Parathyroid adenoma (tissue), 2 donors: ENCODE results near the gene FADS3.

Source experiments
- H2AFZ ChIP-seq: fragments of 300-600 bp; sonication (generic); one replicate; pipeline ENCODE4 v1.7.0; 2017; ENCODE audit warnings: antibody characterized with exemption, mild to moderate bottlenecking
- H3K27ac ChIP-seq: fragments of 300-600 bp; sonication (generic); one replicate; pipeline ENCODE4 v1.7.0; 2017
- H3K27me3 ChIP-seq: fragments of 300-600 bp; sonication (generic); one replicate; pipeline ENCODE4 v1.7.0; 2017; ENCODE audit warnings: low read length; ENCODE audit not compliant: control insufficient read depth, insufficient read depth
- H3K36me3 ChIP-seq: fragments of 300-600 bp; sonication (generic); one replicate; pipeline ENCODE4 v1.7.0; 2017; ENCODE audit warnings: low read length; ENCODE audit not compliant: control insufficient read depth, insufficient read depth
- H3K4me1 ChIP-seq: fragments of 300-600 bp; sonication (generic); one replicate; pipeline ENCODE4 v1.7.0; 2017; ENCODE audit warnings: control low read depth
- H3K4me2 ChIP-seq: fragments of 300-600 bp; sonication (generic); one replicate; pipeline ENCODE4 v1.7.0; 2017; ENCODE audit warnings: low read length
- H3K4me3 ChIP-seq: fragments of 300-600 bp; sonication (generic); one replicate; pipeline ENCODE4 v1.7.0; 2017; ENCODE audit warnings: low read depth, low read length
- H3K79me2 ChIP-seq: fragments of 300-600 bp; sonication (generic); one replicate; pipeline ENCODE4 v1.7.0; 2017; ENCODE audit warnings: control low read depth
- H3K9ac ChIP-seq: fragments of 300-600 bp; sonication (generic); one replicate; pipeline ENCODE4 v1.7.0; 2017; ENCODE audit warnings: mild to moderate bottlenecking
- H3K9me3 ChIP-seq: fragments of 300-600 bp; sonication (generic); one replicate; pipeline ENCODE4 v1.7.0; 2017; ENCODE audit warnings: low read length; ENCODE audit not compliant: control insufficient read depth
- TF ChIP-seq, protein P1 (sequence below): fragments of 300-600 bp; sonication (generic); IDR thresholded peaks from one replicate; pipeline ENCODE4 v1.7.0; 2017; ENCODE audit warnings: antibody characterized with exemption, mild to moderate bottlenecking
- donor health status: primary hyperparathyroidism.

Gene FADS3

DNA sequence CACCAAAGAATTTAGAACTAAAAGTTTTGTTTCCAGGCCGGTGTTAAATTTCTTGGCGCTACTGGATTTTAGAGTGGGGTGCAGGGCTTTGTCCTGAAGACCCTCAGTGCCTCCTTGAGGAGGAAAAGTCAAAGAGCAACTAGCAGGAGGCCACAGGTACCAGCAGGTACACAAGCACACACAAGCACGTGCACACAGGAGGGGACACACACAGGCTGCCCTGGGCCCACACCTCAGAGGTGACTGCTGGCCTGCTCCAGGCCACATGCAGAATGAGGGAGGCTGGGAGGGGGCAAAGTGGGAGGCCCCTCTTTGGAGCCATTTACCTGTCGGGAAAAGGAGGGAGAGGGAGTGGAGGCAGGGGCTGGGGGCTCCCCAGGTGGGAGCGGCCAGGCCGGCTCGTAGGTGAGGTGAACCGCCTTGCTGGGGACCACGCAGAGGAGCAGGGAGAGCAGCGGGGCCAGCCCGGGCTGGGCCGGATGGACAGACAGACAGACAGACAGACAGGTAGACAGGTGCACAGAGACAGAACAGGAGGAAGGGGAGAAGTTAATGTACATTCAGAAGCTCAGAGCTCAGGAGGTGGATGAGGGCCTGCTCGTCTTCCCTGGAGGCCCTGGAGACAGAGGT lies 13.8 kb upstream of the FADS3 start:
- Histone ChIP-seq H3K4me3 (no peak overlapping the region), H3K79me2 (no peaks in the 10 kb centered on the region), H3K4me1 (peaks cover 11% of the 10 kb centered on the region), H3K4me2 (no peak overlapping the region), H3K9ac (no peak overlapping the region), H3K36me3 (no peaks in the 10 kb centered on the region), H2AFZ (no peak overlapping the region), H3K9me3 (no peaks in the 10 kb centered on the region), H3K27me3 (no peaks in the 10 kb centered on the region), H3K27ac (no peak overlapping the region)
- TF ChIP-seq, protein P1, sequence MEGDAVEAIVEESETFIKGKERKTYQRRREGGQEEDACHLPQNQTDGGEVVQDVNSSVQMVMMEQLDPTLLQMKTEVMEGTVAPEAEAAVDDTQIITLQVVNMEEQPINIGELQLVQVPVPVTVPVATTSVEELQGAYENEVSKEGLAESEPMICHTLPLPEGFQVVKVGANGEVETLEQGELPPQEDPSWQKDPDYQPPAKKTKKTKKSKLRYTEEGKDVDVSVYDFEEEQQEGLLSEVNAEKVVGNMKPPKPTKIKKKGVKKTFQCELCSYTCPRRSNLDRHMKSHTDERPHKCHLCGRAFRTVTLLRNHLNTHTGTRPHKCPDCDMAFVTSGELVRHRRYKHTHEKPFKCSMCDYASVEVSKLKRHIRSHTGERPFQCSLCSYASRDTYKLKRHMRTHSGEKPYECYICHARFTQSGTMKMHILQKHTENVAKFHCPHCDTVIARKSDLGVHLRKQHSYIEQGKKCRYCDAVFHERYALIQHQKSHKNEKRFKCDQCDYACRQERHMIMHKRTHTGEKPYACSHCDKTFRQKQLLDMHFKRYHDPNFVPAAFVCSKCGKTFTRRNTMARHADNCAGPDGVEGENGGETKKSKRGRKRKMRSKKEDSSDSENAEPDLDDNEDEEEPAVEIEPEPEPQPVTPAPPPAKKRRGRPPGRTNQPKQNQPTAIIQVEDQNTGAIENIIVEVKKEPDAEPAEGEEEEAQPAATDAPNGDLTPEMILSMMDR: no peak

DNA sequence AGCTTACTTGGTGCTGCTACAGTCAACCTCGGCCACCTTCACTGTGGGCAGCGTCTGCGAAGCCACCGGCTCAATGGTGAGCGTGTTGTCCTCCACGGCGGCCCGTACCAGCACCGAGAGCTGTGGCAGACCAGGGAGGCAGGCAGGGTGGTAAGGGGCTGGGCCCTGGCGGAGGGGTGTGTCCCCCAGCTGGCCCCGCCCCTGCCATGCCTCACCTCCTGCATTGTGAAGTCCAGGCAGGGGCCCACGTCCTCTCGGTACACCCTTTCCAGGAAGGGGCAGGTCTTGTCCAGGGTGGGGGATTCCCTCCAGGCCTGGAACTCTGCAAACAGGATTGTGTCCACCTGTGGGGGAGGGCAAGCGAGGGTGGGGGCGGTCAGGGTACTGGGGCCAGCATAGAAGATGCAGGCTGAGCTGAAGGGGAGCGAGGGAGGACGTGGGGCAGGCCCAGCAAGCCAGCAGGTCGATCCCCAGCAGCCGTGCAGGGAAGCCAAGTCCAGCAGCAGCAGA lies 13.2 kb upstream of the FADS3 start:
- no peaks in the 10 kb centered on the region for H3K79me2 ChIP-seq
- no peak overlapping the region for H3K27ac ChIP-seq
- TF ChIP-seq, protein P1: no peak

DNA sequence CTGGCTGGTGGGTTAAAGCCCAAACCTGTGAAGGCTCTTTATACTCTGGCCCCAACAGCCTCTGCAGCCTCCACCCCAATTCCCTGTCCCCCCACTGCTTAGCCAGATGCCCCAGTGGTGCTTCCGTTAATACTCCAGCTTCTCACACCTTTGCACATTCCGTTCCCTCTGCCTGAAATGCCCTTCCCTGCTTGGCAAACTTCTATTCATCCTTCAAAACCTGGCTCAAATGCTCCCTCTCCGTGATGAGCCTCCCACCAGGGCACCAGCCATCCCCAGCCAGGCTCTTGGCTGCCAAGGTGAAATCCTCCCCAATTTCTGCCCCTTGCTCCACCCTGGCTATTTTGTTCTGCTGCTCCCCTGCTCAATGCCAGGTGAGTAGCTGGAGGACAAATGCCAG lies 12.5 kb upstream of the FADS3 start:
- Histone ChIP-seq H3K4me3 (no peak overlapping the region), H2AFZ (no peak overlapping the region), H3K9me3 (no peaks in the 10 kb centered on the region), H3K36me3 (no peaks in the 10 kb centered on the region), H3K27me3 (no peaks in the 10 kb centered on the region), H3K4me1 (peaks cover 6% of the 10 kb centered on the region), H3K79me2 (no peaks in the 10 kb centered on the region), H3K9ac (no peak overlapping the region), H3K4me2 (no peak overlapping the region), H3K27ac (no peak overlapping the region)
- TF ChIP-seq, protein P1: no peak

More for the DNA sequence above, 13.2 kb upstream of the FADS3 start:
- Histone ChIP-seq H3K4me1 (peaks cover 11% of the 10 kb centered on the region), H3K4me3 (no peak overlapping the region), H3K9me3 (no peaks in the 10 kb centered on the region), H3K36me3 (no peaks in the 10 kb centered on the region), H3K4me2 (no peak overlapping the region), H2AFZ (no peak overlapping the region), H3K9ac (no peak overlapping the region), H3K27me3 (no peaks in the 10 kb centered on the region)

DNA sequence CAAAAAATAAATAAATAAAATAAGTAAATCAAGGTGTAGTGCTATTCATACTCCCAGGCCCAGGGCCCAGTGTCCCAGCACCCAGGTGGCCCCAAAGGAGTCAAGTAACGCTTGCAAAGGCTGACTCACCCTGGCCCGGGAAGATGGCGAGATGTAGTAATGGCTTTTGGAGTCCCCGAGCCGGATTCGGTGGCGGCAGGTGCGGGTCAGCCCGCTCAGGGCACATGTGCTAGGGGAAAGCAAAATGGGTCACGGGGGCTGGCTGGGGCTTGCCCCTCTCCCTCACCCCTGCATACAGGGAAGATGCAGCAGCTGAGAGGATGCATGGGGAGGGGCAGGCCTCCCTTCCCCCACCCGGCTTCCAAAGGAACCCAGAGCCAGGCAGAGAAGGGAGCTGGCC lies 11.0 kb upstream of the FADS3 start:
- no peaks in the 10 kb centered on the region for H3K27me3 ChIP-seq
- H2AFZ ChIP-seq: no peak overlapping the region
- H3K27ac ChIP-seq: no peak overlapping the region
- no peak overlapping the region for H3K9ac ChIP-seq
- TF ChIP-seq, protein P1: no peak
- H3K4me1 ChIP-seq: no peaks in the 10 kb centered on the region
- no peak overlapping the region for H3K4me3 ChIP-seq
- H3K36me3 ChIP-seq: no peaks in the 10 kb centered on the region
- no peaks in the 10 kb centered on the region for H3K9me3 ChIP-seq
- no peaks in the 10 kb centered on the region for H3K79me2 ChIP-seq
- no peak overlapping the region for H3K4me2 ChIP-seq

DNA sequence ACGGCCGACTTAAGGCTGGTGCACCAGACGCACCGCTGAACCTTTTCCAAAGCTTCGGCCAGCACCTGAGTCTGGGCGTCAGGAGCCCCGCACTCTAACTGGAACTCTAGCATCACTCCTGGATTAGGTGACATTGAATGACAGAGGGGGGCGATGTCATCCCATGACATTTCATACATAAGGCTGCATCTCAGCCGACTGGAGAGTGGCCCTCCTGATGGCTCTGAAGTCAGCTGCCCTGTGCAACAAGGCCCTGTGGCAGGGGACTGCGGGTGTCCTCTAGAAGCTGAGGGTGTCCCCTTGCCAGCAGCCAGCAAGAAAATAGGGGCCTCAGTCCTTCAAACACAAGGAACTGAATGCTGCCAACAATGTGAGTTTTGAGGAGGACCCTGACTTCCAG lies 10.1 kb upstream of the FADS3 start:
- TF ChIP-seq, protein P1: no peak

More for the DNA sequence above, 10.1 kb upstream of the FADS3 start:
- Histone ChIP-seq H3K79me2 (no peaks in the 10 kb centered on the region), H3K4me3 (no peak overlapping the region), H3K27me3 (no peaks in the 10 kb centered on the region), H3K4me1 (no peaks in the 10 kb centered on the region), H3K27ac (no peak overlapping the region), H3K9ac (no peak overlapping the region), H3K36me3 (no peaks in the 10 kb centered on the region), H2AFZ (no peak overlapping the region), H3K4me2 (no peak overlapping the region), H3K9me3 (no peaks in the 10 kb centered on the region)
